A673 (cell line): Measurements from ENCODE around the gene CCR4.

ENCODE experiments used
- EZH2 ChIP-seq: fragments of 200-600 bp; sonication (generic); IDR thresholded peaks from 2 replicates; pipeline ENCODE4 v1.6.1; 2017; ENCODE audit warnings: borderline replicate concordance, low read depth, mild to moderate bottlenecking, mixed read lengths, antibody characterized with exemption, low read length; ENCODE audit not compliant: poor library complexity, severe bottlenecking
- TF ChIP-seq, protein P1 (sequence below): fragments of 300-800, 200-600 bp; sonication (generic); conservative IDR thresholded peaks from 2 replicates; pipeline ENCODE4 v1.5.1; 2017; ENCODE audit warnings: low read depth, mild to moderate bottlenecking, antibody characterized with exemption, low read length, moderate library complexity, mixed read lengths

DNA sequence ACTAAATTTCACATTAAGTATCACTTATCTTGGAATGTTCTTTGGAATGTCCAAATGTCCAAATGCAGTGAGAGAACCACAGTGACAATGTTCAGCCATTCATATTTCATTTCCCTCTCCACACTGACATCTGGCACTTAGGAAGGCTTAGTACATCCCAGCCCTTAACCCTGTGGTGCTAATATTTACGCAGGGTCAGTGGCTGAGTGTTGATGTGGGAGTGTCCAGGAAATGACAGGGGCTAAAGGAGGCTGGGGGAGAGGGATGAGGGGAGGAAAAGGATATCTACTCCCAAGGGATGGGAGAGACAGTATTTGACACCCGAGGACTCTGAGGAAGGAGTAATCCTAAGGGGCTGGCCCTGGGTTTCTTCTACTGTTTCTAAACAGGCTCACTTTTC is 14.1 kb upstream of the CCR4 start:
- TF ChIP-seq, protein P1, sequence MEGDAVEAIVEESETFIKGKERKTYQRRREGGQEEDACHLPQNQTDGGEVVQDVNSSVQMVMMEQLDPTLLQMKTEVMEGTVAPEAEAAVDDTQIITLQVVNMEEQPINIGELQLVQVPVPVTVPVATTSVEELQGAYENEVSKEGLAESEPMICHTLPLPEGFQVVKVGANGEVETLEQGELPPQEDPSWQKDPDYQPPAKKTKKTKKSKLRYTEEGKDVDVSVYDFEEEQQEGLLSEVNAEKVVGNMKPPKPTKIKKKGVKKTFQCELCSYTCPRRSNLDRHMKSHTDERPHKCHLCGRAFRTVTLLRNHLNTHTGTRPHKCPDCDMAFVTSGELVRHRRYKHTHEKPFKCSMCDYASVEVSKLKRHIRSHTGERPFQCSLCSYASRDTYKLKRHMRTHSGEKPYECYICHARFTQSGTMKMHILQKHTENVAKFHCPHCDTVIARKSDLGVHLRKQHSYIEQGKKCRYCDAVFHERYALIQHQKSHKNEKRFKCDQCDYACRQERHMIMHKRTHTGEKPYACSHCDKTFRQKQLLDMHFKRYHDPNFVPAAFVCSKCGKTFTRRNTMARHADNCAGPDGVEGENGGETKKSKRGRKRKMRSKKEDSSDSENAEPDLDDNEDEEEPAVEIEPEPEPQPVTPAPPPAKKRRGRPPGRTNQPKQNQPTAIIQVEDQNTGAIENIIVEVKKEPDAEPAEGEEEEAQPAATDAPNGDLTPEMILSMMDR, result no peak
- no peak for TF ChIP-seq EZH2
